Dendritic cell treated with granulocyte-macrophage colony-stimulating factor and Interleukin-4, amounts not matched to agents 40 ng/mL and 50 ng/mL, for 4 days (primary cell): Measurements from ENCODE around the gene PCTP.

Source experiments
- H3K27ac Mint-ChIP-seq: one replicate; pipeline ENCODE4 v1.8.0; 2022; ENCODE audit warnings: mild to moderate bottlenecking, mixed read lengths
- H3K27me3 Mint-ChIP-seq: one replicate; pipeline ENCODE4 v1.8.0; 2022; ENCODE audit warnings: mild to moderate bottlenecking, mixed read lengths
- H3K36me3 Mint-ChIP-seq: one replicate; pipeline ENCODE4 v1.8.0; 2022; ENCODE audit warnings: low read depth, mixed read lengths
- H3K4me1 Mint-ChIP-seq: one replicate; pipeline ENCODE4 v1.8.0; 2022; ENCODE audit warnings: low read depth, mixed read lengths
- H3K4me3 Mint-ChIP-seq: one replicate; pipeline ENCODE4 v1.8.0; 2022; ENCODE audit warnings: mild to moderate bottlenecking, moderate library complexity, mixed read lengths
- H3K9me3 Mint-ChIP-seq: one replicate; pipeline ENCODE4 v1.8.0; 2022; ENCODE audit warnings: mixed read lengths
- intact Hi-C: fragments of 100-400 bp; cut with micrococcal nuclease; formaldehyde crosslinking; loops from one replicate; pipeline ENCODE4 v1.15.0; 2022

Gene PCTP

GRCh38 chr17:55720919-55721836, 29.7 kb upstream of the PCTP start:
- H3K27ac Mint-ChIP-seq = no peak overlapping the region
- no peaks in the 10 kb centered on the region for H3K36me3 Mint-ChIP-seq
- no peaks in the 10 kb centered on the region for H3K9me3 Mint-ChIP-seq
- peaks cover 6% of the 10 kb centered on the region for H3K4me1 Mint-ChIP-seq
- no peak overlapping the region for H3K4me3 Mint-ChIP-seq
- intact Hi-C loops = no loop called here
- peaks cover 32% of the 10 kb centered on the region for H3K27me3 Mint-ChIP-seq

GRCh38 chr17:55722016-55722736, 28.7 kb upstream of the PCTP start:
- no peaks in the 10 kb centered on the region for H3K9me3 Mint-ChIP-seq
- peaks cover 6% of the 10 kb centered on the region for H3K4me1 Mint-ChIP-seq
- intact Hi-C loops = no loop called here
- H3K4me3 Mint-ChIP-seq = no peak overlapping the region
- no peak overlapping the region for H3K27ac Mint-ChIP-seq
- peaks cover 32% of the 10 kb centered on the region for H3K27me3 Mint-ChIP-seq
- H3K36me3 Mint-ChIP-seq = no peaks in the 10 kb centered on the region

GRCh38 chr17:55722742-55723487, 27.9 kb upstream of the PCTP start, which contains the start of gene TMEM100:
TMEM100 (minus strand) TSS chr17:55722864; CDS start chr17:55721070, 1,794 bp downstream.
- no peaks in the 10 kb centered on the region for H3K9me3 Mint-ChIP-seq
- H3K4me3 Mint-ChIP-seq = no peak within 1 kb of the TSS
- H3K27ac Mint-ChIP-seq = no peak within 1 kb of the TSS
- H3K4me1 Mint-ChIP-seq = peaks cover 6% of the 10 kb centered on the region
- peaks cover 32% of the 10 kb centered on the region for H3K27me3 Mint-ChIP-seq
- no peaks in the 10 kb centered on the region for H3K36me3 Mint-ChIP-seq
- intact Hi-C loops = no loop called here

GRCh38 chr17:55723488-55723848, 27.4 kb upstream of the PCTP start:
- intact Hi-C loops = no loop called here
- H3K27me3 Mint-ChIP-seq = peaks cover 32% of the 10 kb centered on the region
- H3K4me3 Mint-ChIP-seq = no peak overlapping the region
- H3K9me3 Mint-ChIP-seq = no peaks in the 10 kb centered on the region
- H3K36me3 Mint-ChIP-seq = no peaks in the 10 kb centered on the region
- peaks cover 6% of the 10 kb centered on the region for H3K4me1 Mint-ChIP-seq
- no peak overlapping the region for H3K27ac Mint-ChIP-seq

- intact Hi-C loops = no loop called here
- H3K36me3 Mint-ChIP-seq = no peaks in the 10 kb centered on the region
- H3K27me3 Mint-ChIP-seq = peaks cover 27% of the 10 kb centered on the region
- H3K4me3 Mint-ChIP-seq = no peak overlapping the region
- H3K9me3 Mint-ChIP-seq = no peaks in the 10 kb centered on the region
- H3K27ac Mint-ChIP-seq = no peak overlapping the region
- peaks cover 6% of the 10 kb centered on the region for H3K4me1 Mint-ChIP-seq
Observed at GRCh38 chr17:55726440-55726839, 24.4 kb upstream of the PCTP start.

GRCh38 chr17:55727275-55727674, 23.6 kb upstream of the PCTP start:
- H3K27ac Mint-ChIP-seq = no peak overlapping the region
- intact Hi-C loops = no loop called here
- H3K4me1 Mint-ChIP-seq = peaks cover 11% of the 10 kb centered on the region

GRCh38 chr17:55727920-55728319, 22.9 kb upstream of the PCTP start:
- Mint-ChIP-seq H3K27me3 (peaks cover 19% of the 10 kb centered on the region), H3K27ac (no peak overlapping the region), H3K9me3 (no peaks in the 10 kb centered on the region), H3K36me3 (no peaks in the 10 kb centered on the region), H3K4me1 (peaks cover 7% of the 10 kb centered on the region), H3K4me3 (no peak overlapping the region)
- intact Hi-C loops = no loop called here

More at GRCh38 chr17:55727275-55727674, 23.6 kb upstream of the PCTP start:
- H3K27me3 Mint-ChIP-seq = peaks cover 24% of the 10 kb centered on the region
- no peaks in the 10 kb centered on the region for H3K9me3 Mint-ChIP-seq
- H3K4me3 Mint-ChIP-seq = no peak overlapping the region
- no peaks in the 10 kb centered on the region for H3K36me3 Mint-ChIP-seq

- Mint-ChIP-seq H3K4me3 (no peak overlapping the region), H3K27me3 (peaks cover 14% of the 10 kb centered on the region), H3K27ac (no peak overlapping the region), H3K9me3 (no peaks in the 10 kb centered on the region), H3K4me1 (peaks cover 5% of the 10 kb centered on the region), H3K36me3 (no peaks in the 10 kb centered on the region)
- intact Hi-C loops = no loop called here
Observed at GRCh38 chr17:55728361-55728760, 22.5 kb upstream of the PCTP start.

- Mint-ChIP-seq H3K9me3 (no peaks in the 10 kb centered on the region), H3K4me1 (peaks cover 5% of the 10 kb centered on the region), H3K27ac (no peak overlapping the region), H3K36me3 (no peaks in the 10 kb centered on the region), H3K27me3 (peaks cover 14% of the 10 kb centered on the region), H3K4me3 (no peak overlapping the region)
- intact Hi-C loops = no loop called here
Observed at GRCh38 chr17:55728833-55729232, 22.0 kb upstream of the PCTP start.

- H3K4me1 Mint-ChIP-seq = peaks cover 5% of the 10 kb centered on the region
- no peaks in the 10 kb centered on the region for H3K36me3 Mint-ChIP-seq
- no peaks in the 10 kb centered on the region for H3K9me3 Mint-ChIP-seq
- peaks cover 9% of the 10 kb centered on the region for H3K27me3 Mint-ChIP-seq
- H3K4me3 Mint-ChIP-seq = no peak overlapping the region
- intact Hi-C loops = no loop called here
- no peak overlapping the region for H3K27ac Mint-ChIP-seq
Observed at GRCh38 chr17:55729484-55729883, 21.4 kb upstream of the PCTP start.

- H3K36me3 Mint-ChIP-seq = no peaks in the 10 kb centered on the region
- H3K27me3 Mint-ChIP-seq = peaks cover 4% of the 10 kb centered on the region
- no peak overlapping the region for H3K4me3 Mint-ChIP-seq
- H3K9me3 Mint-ChIP-seq = no peaks in the 10 kb centered on the region
- H3K27ac Mint-ChIP-seq = no peak overlapping the region
- peaks cover 5% of the 10 kb centered on the region for H3K4me1 Mint-ChIP-seq
- intact Hi-C loops = no loop called here
Observed at GRCh38 chr17:55730380-55730779, 20.5 kb upstream of the PCTP start.

GRCh38 chr17:55730808-55731207, 20.0 kb upstream of the PCTP start:
- Mint-ChIP-seq H3K4me1 (peaks cover 5% of the 10 kb centered on the region), H3K9me3 (no peaks in the 10 kb centered on the region), H3K36me3 (no peaks in the 10 kb centered on the region), H3K27me3 (peaks cover 3% of the 10 kb centered on the region), H3K27ac (no peak overlapping the region), H3K4me3 (no peak overlapping the region)
- intact Hi-C loops = no loop called here

GRCh38 chr17:55731586-55732250, 19.1 kb upstream of the PCTP start:
- Mint-ChIP-seq H3K4me3 (no peak overlapping the region), H3K27ac (no peak overlapping the region), H3K36me3 (no peaks in the 10 kb centered on the region), H3K4me1 (peaks cover 5% of the 10 kb centered on the region), H3K9me3 (no peaks in the 10 kb centered on the region), H3K27me3 (peaks cover 3% of the 10 kb centered on the region)
- intact Hi-C loops = no loop called here
